ENCODE data around the gene CYB5B. TPM values are rescaled to one million over a fixed set of nuclear protein-coding genes. Genes with fewer than 3 reads are reported as not detected.

The CYB5B gene
- total RNA-seq, 1 experiment from 2014 or later, result 136 TPM

- no peak for DNase-seq (ENCODE audit: low read depth)
Measured at GRCh38 chr16:69514356-69514755, 89.9 kb downstream of the CYB5B start.

Other genes starting within 250 kb of the CYB5B start
- 57.6 and 60.8 TPM in 2 replicates for gene SNTB2, start 237.5 kb upstream of the CYB5B start, total RNA-seq (2014; rRNA removed; shearing (Covaris generic))
- gene VPS4A, start 113.3 kb upstream of the CYB5B start, total RNA-seq (2014; rRNA removed; shearing (Covaris generic)), result 52.3 and 60.2 TPM in 2 replicates
- 44.7 and 59.3 TPM in 2 replicates for gene PDF, start 94.0 kb upstream of the CYB5B start, total RNA-seq (2014; rRNA removed; shearing (Covaris generic))
- 65.5 and 79.0 TPM in 2 replicates for gene COG8, start 85.1 kb upstream of the CYB5B start, total RNA-seq (2014; rRNA removed; shearing (Covaris generic))
- 70.3 and 76.0 TPM in 2 replicates for gene NIP7, start 84.8 kb upstream of the CYB5B start, total RNA-seq (2014; rRNA removed; shearing (Covaris generic))
- gene TMED6, start 72.8 kb upstream of the CYB5B start, total RNA-seq (2014; rRNA removed; shearing (Covaris generic)), result 0.11 and 0.23 TPM in 2 replicates
- gene TERF2, start 38.6 kb upstream of the CYB5B start, total RNA-seq (2014; rRNA removed; shearing (Covaris generic)), result 9.6 and 15.9 TPM in 2 replicates
- 4.2 and 5.8 TPM in 2 replicates for gene NFAT5, start 141.3 kb downstream of the CYB5B start, total RNA-seq (2014; rRNA removed; shearing (Covaris generic))